CD4-positive, alpha-beta T cell treated with Interferon gamma for 1 hour (primary cell): ENCODE data around the gene CYLD.

Experiments
- DNase-seq: peaks from one replicate; pipeline ENCODE4 v3.0.0-alpha.2; 2020

CYLD gene

DNA sequence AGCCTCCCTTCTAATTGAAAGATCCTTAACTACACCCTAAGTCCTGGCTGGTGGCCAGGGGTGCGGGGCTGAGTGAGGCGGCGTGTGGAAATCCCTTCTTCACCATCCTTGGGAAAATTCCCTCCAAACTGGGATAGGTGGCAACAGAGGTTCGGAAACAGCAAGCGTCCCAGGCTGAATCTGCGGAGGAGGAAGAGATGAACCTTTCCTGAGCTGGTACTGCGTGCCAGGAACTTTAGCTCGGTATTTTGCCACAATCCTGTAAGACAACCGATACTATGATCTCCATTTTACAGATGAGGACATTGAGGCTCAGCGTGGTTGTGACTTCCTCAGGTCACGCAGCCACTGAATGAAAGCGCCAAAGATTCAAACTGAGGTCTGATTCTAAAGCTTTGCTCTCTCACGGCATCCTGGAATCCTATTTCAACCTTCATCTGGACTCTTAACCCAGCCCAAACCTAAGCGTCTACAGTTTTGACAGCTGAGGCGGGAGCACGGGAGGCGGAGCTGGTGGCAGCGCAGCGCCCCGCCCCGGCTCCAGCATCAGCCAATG lies 583 bp upstream of the CYLD start:
- DNase-seq: no peak

DNA sequence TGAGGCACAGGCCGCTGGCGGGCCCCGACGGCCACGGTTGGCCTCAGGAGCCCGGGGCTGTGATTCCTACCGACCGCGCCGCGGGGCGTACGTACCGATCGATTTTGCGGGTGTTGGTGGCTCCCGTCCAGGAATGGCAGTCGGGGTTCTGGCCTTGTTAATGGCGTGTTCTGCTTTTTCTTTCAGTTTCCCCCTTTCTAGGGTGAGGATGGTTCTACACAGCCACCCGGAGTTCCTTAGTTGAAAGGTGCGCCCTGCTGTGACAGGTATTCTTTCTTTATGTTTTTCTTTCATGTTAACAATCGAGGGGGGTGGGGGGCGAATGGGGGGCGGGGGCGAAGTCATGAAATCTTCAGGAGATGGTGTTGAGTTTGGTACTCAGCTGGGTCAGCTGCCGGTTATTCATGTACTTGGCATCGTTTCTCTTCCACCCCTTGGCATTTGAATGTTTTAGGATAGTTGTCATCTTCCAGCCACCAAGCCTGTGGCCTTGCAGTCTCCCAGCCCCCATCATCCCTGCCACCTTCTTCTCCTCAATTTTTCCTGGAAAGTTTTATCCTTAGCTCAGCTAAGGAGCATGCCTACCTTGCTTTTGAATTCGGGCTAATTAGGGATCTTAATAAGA lies 802 bp downstream of the CYLD start:
- DNase-seq: no peak

DNA sequence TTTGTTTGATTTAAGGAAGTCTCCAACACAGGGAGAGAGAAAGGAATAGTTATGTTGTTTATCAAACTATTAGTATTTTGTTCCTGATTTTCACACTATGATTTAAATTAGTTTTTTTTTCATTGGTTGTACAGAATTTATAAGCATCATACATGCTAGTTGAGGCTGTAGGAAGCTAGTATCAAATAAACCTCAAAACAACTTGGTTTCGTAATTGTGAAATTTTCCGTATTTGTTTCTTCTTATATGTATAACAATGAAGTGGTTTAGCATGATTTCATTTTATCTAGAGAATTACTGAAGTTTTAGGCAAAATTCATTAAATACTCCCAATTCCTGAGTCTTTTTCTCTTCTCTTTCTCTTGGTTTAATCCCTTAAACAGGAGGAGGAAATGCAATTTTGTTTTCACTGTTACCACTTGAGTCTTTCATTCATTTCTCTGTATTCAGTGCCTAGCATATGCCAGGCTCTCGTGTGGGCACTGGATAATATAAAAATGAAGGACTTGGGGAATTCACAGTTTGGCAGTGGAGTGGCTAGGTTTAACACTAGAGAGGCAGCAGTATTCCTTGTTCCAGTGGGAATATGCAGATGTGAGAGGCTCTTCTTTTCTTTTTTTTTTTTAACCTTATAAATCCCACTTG lies 1.8 kb downstream of the CYLD start:
- DNase-seq: no peak

DNA sequence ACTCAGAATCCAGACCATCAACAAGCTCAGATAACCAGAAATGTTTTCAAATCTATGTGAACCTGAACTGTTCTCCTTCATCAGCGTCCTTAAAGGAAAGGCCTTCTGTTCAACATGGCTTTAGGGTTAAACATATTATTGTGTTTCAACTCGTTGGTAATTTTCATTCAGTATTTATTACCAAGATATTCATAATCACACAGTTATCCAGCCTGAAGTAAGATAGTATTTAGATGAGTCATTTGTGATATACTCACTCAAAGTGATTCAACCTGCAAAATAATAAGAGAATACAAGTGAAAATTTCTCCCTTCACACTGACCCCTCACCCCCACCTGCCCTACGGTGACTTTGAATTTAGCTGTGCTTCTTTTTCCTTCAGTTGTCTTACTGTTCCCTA lies 3.0 kb downstream of the CYLD start:
- DNase-seq: no peak

DNA sequence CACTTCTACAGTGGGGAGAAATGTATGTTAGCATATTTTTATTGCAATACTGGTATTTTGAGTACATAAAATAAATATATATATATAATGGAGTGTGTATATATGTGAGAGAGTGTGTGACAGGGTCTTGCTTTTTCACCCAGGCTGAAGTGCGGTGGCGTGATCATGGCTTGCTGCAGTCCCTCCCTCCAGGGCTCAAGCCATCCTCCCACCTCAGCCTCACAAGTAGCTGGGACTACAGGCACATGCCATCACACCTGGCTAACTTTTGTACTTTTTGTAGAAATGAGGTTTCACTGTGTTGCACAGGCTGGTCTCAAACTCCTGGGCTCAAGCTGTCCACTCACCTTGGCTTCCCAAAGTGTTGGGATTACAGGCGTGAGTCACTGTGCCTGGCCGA lies 4.1 kb downstream of the CYLD start:
- no peak for DNase-seq

DNA sequence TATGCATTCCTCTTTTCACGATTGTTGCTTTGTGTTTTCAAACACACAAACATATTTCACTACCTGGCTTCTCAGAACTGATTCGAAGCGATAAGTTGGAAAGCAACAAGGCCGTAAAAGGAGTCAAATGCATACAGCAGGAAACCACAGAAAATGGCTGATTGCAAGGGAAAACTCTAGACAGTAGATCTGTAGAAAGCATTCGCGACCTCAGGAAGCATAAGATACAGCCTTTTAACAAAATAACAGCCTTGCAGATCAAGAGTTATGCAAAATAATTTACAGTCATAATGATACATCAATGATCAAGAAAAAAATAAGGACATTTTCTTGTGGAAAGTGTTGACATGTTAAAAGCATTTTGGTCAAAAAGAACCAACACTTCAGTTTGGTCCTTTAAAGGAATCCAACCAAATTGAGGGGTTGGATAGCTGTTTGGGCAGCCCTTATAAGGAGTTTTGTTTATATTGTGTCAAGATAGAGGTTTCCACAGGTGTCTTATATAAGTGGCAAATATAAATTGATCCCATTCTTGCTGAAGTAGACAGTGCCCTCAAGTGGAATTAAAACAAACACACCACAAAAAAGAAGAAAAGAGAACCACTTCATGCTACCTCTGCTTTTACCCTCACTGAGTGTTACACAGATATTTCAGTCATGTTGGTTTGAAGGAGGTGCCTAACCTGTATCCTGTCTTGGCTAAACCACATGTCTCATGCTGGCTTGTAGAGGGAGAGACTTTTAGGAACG lies 5.5 kb downstream of the CYLD start:
- DNase-seq: no peak

DNA sequence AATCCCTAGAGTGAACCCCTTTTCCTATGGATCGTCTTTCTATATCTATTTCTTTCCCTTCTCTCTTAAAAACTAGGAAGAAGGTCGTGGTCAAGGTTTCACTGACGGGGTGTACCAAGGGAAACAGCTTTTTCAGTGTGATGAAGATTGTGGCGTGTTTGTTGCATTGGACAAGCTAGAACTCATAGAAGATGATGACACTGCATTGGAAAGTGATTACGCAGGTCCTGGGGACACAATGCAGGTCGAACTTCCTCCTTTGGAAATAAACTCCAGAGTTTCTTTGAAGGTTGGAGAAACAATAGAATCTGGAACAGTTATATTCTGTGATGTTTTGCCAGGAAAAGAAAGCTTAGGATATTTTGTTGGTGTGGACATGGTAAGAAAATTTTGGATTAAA lies 9.6 kb downstream of the CYLD start:
- DNase-seq: no peak

DNA sequence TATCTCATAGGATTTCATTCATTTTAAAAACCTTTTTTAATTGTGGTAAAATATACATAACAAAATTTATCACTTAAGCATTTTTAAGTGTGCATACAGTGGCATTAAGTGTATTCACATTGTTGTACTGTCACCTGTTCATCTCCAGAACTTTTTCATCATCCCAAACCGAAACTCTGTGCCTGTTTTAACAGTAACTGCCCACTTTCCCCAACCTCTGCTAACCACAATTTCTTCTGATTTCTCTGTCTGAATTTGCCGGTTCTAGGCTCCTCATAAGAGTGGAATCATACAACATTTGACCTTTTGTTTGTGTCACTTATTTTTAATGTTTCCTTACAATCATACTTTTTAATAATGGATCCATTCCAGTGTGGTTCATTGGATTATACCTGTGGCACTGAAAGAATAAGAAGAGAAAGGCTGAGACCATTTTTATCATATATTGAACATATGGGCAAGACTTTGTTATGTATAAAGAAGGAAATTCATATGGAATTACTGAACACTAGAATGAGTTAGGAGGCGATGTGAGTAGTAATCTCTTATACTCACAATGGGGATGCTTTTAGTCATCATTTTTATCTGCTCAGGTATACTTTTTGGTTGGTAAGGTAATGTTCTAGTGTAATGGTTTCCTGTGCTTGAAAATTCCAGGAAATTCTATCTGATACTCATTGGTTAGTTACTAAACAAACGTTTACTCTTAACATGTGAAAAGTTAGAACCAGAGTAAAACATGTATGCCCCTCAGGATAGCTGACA lies 10.8 kb downstream of the CYLD start:
- no peak for DNase-seq

DNA sequence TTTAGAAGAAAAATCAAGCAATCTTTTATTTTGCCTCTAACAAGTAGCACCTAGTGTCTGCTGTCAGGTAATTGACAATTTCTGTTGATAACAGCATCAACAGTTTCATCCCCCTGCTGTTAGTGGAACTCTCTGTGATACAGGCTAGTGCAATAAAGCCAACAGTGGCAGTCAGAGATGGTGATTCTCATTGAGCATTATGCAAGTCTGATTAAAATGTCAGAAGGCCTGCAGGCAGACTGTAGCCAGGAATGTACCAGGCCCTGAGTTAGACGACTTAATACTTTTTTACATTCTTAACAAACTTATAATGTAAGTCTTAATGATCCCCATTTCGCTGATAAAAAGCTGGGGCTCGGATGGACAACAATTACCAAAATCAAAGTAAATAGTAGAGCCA lies 14.6 kb downstream of the CYLD start:
- DNase-seq: no peak

DNA sequence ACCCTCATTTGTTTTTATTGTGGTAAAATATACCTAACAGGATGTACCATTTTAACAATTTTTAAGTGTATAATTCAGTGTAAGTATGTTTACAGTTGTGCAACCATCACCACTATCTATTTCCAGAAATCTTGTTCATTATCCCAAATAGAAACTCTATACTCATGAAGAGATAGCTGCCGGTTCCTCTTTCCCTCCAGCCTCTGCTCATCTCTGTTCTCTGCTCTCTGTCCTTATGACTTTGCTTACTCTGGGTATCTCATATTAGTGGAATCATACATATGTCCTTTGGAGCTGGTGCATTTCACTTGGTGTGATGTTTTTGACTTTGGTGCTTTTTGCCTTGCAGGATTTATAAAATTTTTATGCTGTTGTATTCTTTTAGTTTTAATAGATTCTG lies 19.4 kb downstream of the CYLD start:
- DNase-seq: no peak

DNA sequence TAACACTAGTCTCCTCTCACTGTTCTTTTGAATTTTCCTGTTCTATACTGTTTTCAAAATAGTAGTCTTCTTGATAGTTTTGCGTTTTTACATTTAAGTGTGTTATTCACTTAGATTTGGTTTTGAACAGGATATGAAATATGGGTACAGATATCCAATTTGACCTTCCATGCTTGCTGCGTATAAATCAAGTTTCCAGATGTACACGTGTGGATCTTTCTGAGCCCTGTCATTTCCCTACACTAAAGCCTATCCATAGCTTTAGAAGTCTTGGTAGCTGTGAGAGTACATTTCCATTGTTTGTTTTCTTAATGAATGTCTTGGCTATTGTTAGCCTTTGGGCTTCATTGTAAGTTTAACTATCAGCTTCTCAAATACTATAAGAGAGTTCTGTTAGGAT lies 20.4 kb downstream of the CYLD start:
- no peak for DNase-seq

DNA sequence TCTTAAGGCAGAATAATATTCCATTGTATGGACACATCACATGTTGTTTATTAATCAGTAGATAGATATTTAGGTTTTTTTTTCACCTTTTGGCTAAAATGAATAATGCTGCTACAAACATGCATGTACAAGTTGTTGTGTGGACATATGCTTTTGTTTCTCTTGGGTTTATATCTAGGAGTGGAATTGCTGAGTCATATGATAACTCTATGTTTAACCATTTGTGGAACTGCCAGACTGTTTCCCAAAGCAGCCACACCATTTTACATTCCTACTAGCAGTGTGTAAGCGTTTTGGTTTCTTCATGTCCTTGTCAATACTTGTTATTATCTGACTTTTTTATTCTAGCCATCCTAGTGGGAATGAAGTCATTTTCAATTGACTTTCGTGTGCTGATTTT lies 21.3 kb downstream of the CYLD start:
- DNase-seq: no peak

DNA sequence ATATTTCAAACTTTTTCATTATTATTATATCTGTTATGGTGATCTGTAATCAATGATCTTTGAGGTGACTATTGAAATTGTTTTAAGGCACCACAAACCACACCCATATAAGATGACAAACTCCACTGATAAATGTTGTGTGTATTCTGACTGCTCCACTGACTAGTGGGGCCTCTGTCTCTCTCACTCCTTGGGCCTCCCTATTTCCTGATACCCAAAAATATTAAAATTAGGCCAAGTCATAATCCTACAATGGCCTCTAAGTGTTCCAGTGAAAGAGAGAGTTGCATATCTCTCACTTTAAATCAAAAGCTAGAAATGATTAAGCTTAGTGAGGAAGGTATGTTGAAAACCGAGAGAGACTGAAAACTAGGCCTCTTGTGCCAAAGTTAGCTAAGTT lies 23.4 kb downstream of the CYLD start:
- DNase-seq: no peak

DNA sequence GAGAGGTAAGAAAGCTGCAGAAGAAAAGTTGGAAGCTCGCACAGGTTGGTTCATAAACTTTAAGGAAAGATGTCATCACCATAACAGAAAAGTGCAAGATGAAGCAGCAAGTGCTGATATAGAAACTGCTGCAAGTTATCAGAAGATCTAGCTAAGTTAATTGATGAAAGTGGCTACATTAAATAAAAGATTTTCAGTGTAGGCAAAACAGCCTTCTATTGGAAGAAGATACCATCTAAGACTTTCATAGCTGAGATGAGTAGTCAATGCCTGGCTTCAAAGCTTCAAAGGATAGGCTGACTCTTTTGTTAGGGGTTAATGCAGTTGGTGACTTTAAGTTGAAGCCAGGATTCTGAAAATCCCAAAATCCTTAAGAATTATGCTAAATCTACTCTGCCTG lies 24.0 kb downstream of the CYLD start:
- no peak for DNase-seq

DNA sequence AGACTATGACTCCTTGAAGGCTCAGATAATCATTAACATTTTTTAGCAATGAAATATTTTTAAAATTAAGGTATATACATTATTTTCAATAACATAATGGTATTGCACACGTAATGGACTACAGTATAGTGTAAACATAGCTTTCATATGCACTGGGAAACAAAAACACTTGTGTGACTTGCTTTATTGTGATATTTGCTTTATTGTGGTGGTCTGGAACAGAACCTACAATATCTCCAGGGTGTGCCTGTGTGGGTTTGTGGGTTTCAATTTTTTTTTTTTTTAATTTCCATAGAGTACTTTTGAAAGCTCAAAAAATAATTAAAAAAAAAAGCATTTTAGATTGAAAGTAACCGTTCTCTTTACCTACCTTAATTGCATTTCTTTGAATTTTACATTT lies 25.3 kb downstream of the CYLD start:
- no peak for DNase-seq

DNA sequence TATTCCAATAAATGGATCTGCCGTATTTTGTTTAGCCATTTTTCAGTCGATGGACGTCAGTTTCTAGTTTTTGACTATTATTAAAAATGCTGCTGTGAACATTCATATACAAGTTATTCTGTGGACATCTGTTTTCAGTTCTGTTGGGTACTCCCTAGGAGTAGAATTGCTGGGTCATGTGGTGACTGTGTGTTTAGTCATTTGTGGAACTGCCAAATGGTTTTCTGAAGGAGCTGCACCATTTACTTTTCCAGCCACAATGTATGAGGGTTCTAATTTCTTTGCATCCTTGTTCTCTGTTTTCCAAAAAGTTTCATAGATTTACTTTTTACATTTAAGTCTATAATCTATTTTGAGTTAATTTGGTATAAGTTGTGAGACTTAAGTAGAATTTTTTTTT lies 29.5 kb downstream of the CYLD start:
- no peak for DNase-seq

DNA sequence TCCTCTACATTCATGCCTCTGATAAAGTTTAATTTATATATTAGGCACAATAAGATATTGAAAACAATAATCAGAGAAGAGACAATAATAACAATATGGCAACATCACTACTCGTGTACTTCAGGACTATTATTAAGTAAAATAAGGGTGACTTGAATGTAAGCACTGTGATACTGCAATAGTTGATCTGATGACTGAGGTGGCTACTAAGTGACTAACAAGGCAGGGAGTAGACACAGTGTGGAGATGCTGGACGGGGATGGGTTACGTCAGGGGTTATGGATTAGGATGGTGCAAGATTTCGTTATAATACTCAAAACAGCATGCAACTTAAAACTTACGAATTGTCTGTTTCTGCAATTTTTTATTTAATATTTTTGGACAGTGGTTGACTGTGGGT lies 32.5 kb downstream of the CYLD start:
- no peak for DNase-seq

DNA sequence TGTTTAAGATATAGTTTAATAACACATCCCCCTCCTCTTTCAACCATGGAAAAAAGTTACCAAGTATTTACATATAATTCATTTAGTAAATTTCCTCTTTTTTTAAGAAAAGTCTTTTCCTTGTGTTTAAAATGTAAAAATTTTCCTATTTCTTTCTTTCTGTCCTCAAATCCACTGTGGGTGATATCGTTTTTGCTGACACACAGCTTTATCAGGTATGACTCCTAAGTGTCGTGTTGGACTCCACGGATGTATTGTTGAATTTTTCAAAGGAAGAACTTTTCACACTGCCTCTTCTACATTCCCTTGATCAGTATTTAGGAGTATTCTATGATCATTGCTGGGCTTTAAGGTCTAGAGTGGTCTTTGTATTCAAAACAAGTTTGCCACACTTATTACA lies 33.1 kb downstream of the CYLD start:
- DNase-seq: no peak

DNA sequence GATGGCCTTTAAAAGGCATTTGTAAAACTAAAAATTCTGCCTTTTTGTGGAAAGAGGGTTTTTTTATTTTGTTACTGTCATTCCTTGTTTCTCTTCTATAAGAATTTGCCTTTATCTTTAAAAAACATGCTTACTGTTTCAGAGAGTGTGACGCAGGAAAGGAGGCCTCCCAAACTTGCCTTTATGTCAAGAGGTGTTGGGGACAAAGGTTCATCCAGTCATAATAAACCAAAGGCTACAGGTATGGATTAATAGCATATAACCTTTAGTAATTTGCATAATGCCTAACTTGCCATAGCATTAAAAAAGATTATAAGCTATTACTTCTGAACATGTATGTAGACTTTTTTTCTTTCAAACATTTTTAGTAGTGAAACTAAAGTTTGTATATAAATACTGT lies 34.2 kb downstream of the CYLD start:
- no peak for DNase-seq

DNA sequence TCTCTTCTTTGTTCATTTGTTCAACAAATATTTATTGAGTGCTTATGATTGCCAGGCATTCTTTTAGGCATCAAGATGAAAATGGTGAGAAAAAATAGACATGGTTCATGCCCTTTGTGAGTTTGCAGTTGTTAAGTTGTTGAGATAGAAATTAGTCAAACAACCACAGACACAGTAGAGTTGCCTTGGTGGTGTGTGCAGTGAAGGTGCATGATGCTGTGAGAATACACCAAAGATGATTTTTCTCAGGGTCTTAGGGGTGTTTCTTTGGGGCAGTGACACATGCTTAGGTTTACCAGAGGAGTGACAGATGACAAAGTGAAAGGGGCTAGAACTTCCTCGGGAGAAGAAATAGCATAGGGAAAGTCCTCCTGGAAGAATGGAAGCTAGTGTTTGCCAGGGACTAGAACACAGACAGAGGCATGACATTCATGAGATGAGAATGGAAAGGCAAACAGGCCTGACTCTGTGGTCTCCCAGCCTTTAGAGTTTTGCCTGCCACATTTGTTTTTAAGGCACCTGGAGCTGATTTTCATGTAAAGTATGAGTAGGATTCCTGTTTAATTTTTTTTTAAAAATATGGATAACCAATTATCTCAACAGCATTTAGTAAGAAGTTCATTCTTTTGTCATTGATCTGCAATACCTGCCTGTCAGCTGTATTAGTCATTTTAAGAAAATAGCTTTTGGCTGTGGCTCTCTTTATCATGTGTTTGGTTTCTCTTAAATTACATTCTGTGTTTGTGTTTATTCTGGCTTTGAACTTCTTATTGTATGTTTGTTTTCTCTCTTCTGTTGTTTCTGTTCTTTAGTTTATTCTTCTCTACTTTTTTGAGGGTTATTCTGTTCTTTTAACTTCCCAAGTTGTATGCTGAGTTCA lies 36.6 kb downstream of the CYLD start:
- no peak for DNase-seq

DNA sequence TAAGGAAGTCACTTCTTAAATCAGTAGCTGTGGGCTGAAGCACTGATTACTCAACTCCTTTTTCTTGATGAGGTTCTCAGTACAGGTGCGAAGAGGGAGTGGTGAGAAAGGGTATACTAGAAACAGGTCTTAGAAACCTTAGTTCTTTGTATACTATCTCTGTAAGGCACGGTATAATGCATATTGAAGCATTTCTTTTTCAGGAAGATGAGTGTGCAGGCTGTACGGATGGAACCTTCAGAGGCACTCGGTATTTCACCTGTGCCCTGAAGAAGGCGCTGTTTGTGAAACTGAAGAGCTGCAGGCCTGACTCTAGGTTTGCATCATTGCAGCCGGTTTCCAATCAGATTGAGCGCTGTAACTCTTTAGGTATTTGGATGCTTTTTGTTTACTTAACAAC lies 39.2 kb downstream of the CYLD start:
- DNase-seq: no peak

DNA sequence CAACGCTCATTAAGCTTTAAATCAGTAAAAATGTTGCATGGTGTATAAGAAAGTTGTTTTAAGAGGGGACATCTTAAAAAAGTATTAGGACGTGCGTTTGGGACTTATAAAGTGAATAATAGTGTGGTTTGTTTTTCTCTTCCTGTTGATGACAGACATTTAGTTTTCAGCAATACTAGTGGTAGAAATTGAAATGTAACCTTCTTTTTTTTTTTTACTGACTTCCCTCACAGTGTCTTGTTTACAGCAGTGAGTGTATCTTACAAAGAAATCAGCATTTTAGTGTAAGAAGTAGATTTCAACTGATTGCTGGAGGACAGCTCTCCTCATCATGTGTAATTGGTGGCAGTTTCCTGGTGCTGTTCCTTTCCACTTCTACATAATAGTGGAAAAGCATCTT lies 39.6 kb downstream of the CYLD start:
- no peak for DNase-seq

DNA sequence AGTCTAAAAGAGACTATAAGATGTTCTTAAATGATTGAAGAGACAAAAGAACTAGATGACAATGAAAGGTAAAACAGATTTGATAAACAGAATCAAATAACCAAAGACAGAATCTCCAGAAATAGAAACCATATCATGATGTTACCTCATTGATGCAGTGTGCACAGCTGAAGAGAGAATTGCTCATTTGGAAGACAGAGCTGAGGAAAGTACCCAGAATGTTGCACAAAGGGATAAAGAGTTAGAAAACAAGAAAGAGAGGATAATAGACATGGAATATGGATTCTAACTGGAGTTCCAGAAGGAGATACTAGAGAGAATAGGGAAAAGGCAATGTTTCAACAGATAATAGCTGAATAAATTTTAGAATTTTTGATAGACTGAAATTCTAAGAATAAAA lies 47.9 kb downstream of the CYLD start:
- no peak for DNase-seq
